H7 (cell line): ENCODE measurements around the gene CLRN1. TPM values are rescaled to one million over a fixed set of nuclear protein-coding genes. Genes with fewer than 3 reads are reported as not detected.

Experiments
- DNase-seq: peaks from one replicate; pipeline ENCODE4 v3.0.0; 2012
- H3K27me3 ChIP-seq: 2 replicates; pipeline ENCODE4 v1.6.0; 2011; ENCODE audit warnings: mild to moderate bottlenecking, low read length; ENCODE audit not compliant: control insufficient read depth, insufficient read depth
- H3K36me3 ChIP-seq: replicated peaks from 2 replicates; pipeline ENCODE4 v1.5.1; 2011; ENCODE audit warnings: low read length; ENCODE audit not compliant: control insufficient read depth, insufficient read depth
- H3K4me3 ChIP-seq: 2 replicates; pipeline ENCODE4 v1.5.1; 2011; ENCODE audit warnings: low read depth, mild to moderate bottlenecking, control low read depth, low read length, moderate library complexity; ENCODE audit not compliant: insufficient read depth
- total RNA-seq: library from RNA; depleted of rRNA; stranded (reverse); fragments of >200 nt; shearing (Covaris generic); gene quantifications from 2 replicates; pipeline ENCODE4 v1.2.3, GENCODE V29; 2014; rRNA removed

CLRN1 gene
- total RNA-seq, 1 experiment from 2014 or later = 0.17 TPM

GRCh38 chr3:150887031-150887430 lies 85.5 kb downstream of the CLRN1 start:
- H3K27me3 ChIP-seq = no peaks in the 10 kb centered on the region
- no peak for DNase-seq
- H3K36me3 ChIP-seq = no peaks in the 10 kb centered on the region
- H3K4me3 ChIP-seq = no peak overlapping the region

GRCh38 chr3:150885535-150885934 lies 87.0 kb downstream of the CLRN1 start:
- Histone ChIP-seq H3K4me3 (no peak overlapping the region), H3K36me3 (no peaks in the 10 kb centered on the region), H3K27me3 (no peaks in the 10 kb centered on the region)
- no peak for DNase-seq

DNA sequence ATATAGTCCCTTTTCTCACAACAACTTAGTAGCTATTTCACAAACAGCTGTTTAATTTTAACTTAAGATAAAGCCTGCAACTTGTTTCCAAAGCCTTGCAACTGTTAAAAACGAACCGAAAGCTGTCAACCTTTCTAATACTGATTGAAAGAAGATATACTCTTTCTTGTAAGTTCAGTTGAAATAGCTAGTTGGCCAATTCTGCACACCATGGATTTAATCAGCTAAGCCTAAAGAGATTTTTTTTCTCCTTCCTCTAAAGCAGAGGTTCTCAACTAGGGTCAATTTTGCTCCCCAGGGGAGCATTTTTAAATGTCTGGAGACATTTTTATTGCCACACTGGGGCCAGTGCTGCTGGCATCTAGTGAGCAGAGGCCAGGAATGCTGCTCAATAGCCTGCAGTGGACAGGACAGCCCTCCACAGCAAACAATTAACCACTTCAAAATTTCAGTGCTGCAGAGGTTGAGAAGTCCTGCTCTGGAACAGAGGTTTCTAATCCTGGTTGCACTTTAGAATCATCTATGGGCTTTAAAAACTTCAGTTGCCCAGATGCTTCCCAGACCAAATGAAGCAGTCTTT lies 93.4 kb downstream of the CLRN1 start:
- Histone ChIP-seq H3K36me3 (no peaks in the 10 kb centered on the region), H3K4me3 (no peak overlapping the region), H3K27me3 (no peaks in the 10 kb centered on the region)
- no peak for DNase-seq

- no peak overlapping the region for H3K4me3 ChIP-seq
- no peaks in the 10 kb centered on the region for H3K36me3 ChIP-seq
- DNase-seq = no peak
- no peaks in the 10 kb centered on the region for H3K27me3 ChIP-seq
Observed at GRCh38 chr3:150878290-150878689, 94.2 kb downstream of the CLRN1 start.

DNA sequence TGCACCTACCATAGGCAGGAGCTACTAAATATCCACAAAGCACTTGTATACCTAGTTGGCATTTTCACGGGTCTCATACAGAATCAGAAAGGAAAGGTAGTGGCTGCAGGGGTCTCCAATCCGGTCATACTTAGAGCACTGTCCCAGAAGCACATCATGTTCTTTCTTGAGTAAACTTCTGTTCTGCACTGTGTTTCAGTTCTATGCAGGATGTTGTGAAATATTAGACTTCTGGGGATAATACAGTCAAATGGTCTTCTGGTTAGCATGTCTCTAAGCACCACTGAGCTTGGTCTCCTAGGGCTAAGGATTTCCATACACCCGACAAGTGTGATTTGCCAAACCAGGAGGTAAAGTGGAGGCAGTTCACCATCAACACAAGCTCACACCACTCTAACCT lies 95.2 kb downstream of the CLRN1 start:
- Histone ChIP-seq H3K36me3 (no peaks in the 10 kb centered on the region), H3K27me3 (no peaks in the 10 kb centered on the region), H3K4me3 (no peak overlapping the region)
- DNase-seq = no peak

GRCh38 chr3:150876611-150877265 lies 95.8 kb downstream of the CLRN1 start:
- Histone ChIP-seq H3K27me3 (no peaks in the 10 kb centered on the region), H3K4me3 (no peak overlapping the region), H3K36me3 (no peaks in the 10 kb centered on the region)
- DNase-seq = no peak

Other genes starting within 250 kb of the CLRN1 start
- 35.8 and 54.8 TPM in 2 replicates for gene SIAH2, start 209.6 kb downstream of the CLRN1 start, total RNA-seq
- gene MINDY4B, start 67.3 kb downstream of the CLRN1 start, total RNA-seq = not detected in 2 replicates
- gene MED12L, start 112.9 kb upstream of the CLRN1 start, total RNA-seq = 7.9 and 8.0 TPM in 2 replicates
- not detected in 2 replicates for gene GPR171, start 230.5 kb upstream of the CLRN1 start, total RNA-seq